GM12801 (cell line): ENCODE data around the gene CNOT8.

Experiments
- CTCF ChIP-seq: IDR thresholded peaks from one replicate; pipeline ENCODE4 v1.5.1; 2011; ENCODE audit warnings: control low read depth; ENCODE audit not compliant: insufficient read length; ENCODE audit errors: extremely low read depth

Gene CNOT8

DNA sequence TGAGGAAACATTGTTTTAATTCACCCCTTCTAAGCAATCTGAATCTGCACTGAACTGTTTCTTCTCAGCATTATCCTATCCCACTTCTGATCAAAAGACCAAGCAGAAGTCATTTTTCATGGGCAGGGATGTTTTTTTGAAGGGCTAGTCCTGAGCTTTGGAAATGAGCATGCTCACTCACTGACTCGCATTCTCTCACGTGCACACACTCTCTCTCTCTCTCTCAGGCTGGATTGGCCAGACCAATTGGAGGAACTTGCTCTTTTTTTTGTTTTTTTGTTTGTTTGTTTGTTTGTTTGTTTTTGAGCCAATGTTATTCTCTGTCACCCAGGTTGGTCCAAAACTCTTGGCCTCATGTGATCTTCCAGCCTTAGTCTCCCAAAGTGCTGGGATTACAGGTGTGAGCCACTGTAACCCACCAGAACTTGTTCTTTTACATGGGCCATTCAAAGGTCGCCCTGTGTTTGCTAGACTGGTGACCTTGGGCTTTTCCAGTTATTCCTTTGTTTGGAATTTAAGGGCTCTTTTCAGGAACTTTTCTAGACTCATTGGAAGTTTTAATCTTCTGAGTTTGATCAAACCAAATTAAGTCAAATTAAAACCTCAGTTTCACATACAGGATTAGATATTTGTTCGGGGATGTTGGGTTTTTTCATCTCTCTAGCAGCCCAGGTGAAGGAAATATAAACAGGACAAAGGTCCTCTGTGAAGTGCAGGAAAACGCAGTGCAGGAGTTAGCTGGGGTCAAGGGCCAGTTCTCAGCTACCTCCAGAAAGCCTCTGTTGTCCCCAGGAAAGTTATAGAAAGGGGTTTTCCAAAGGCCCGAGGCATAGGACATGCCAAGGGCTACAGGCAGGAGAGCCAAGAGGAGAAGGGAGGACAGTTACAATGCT, 21.2 kb upstream of the CNOT8 start:
- TF ChIP-seq CTCF, result no peak

GRCh38 chr5:154840435-154841272, 17.8 kb upstream of the CNOT8 start:
- TF ChIP-seq CTCF, result no peak

GRCh38 chr5:154841273-154841661, 17.2 kb upstream of the CNOT8 start:
- no peak for TF ChIP-seq CTCF

GRCh38 chr5:154842689-154843530, 15.5 kb upstream of the CNOT8 start:
- TF ChIP-seq CTCF, result no peak

DNA sequence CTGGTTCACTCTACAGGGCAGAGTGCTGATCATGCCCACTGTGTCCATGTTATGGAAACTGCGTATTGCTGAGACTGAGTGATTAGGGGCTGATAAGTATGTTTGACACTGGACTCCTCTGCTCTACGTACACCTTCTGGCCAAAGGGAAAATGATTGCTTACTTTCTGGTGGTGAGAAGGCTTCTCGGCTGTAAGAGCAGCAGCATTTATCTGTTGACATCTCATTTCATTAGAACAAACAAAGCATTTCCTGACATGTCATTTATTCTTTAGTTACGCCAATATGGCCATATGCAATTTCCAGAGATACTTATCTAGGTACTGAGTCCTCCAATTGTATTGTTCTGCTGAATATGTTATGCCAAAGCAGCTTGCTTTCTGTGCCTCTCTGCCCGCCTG, 13.6 kb upstream of the CNOT8 start:
- TF ChIP-seq CTCF, result no peak

GRCh38 chr5:154849264-154849785, 9.1 kb upstream of the CNOT8 start:
- TF ChIP-seq CTCF, result no peak

DNA sequence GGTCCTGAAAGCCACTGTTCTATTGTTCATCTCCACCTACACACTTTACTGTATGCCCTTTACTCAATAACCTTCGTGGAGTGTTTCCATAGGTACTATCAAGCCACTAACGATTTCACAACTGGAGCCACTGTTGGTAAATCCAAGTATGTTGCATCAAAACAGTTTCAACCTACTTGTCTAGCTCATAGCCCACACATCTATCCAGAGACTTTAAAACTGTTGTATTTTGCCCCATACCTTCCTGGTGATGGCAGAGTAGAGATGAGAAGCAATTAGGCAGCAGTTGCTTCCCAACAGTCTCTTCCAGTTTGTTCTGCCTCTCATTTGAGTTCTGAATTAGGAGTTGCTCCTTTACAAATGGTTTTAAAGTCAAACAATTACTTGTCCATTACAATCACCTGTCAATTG, 8.6 kb upstream of the CNOT8 start:
- no peak for TF ChIP-seq CTCF
